OCI-LY1 (cell line): ENCODE measurements around the gene CRYBG1.

ENCODE experiments used
- H2AFZ ChIP-seq: fragments of 200-600 bp; sonication (generic), shearing (Covaris generic); 2 replicates; pipeline ENCODE4 v1.6.0; 2014; ENCODE audit warnings: antibody characterized with exemption, mild to moderate bottlenecking, low read length
- H3F3A ChIP-seq: fragments of 200-600 bp; sonication (generic), shearing (Covaris generic); 2 replicates; pipeline ENCODE4 v1.6.0; 2014; ENCODE audit warnings: mild to moderate bottlenecking, antibody characterized with exemption, low read length, moderate library complexity; ENCODE audit not compliant: insufficient read depth
- H3K27ac ChIP-seq: fragments of 200-600 bp; sonication (generic); 2 replicates; pipeline ENCODE4 v1.5.1; 2014; ENCODE audit warnings: low read length, mixed run types, mild to moderate bottlenecking, low read depth; ENCODE audit not compliant: poor library complexity, severe bottlenecking
- H3K27me3 ChIP-seq: fragments of 200-600 bp; sonication (generic); 2 replicates; pipeline ENCODE4 v1.6.0; 2014; ENCODE audit warnings: antibody characterized with exemption, mild to moderate bottlenecking, low read length, moderate library complexity; ENCODE audit not compliant: insufficient read depth
- H3K36me3 ChIP-seq: fragments of 200-600 bp; sonication (generic); 2 replicates; pipeline ENCODE4 v1.6.1; 2014; ENCODE audit warnings: mild to moderate bottlenecking, antibody characterized with exemption, low read length, moderate library complexity, mixed read lengths; ENCODE audit not compliant: insufficient read depth
- H3K4me1 ChIP-seq: fragments of 200-600 bp; sonication (generic); 2 replicates; pipeline ENCODE4 v1.5.1; 2014; ENCODE audit warnings: mild to moderate bottlenecking, low read length, moderate library complexity; ENCODE audit not compliant: insufficient read depth, severe bottlenecking
- H3K4me2 ChIP-seq: fragments of 200-600 bp; sonication (generic), shearing (Covaris generic); 2 replicates; pipeline ENCODE4 v1.6.1; 2014; ENCODE audit warnings: low read length
- H3K4me3 ChIP-seq: fragments of 200-600 bp; sonication (generic); 2 replicates; pipeline ENCODE4 v1.5.1; 2014; ENCODE audit warnings: low read length, low read depth, mild to moderate bottlenecking, mixed read lengths; ENCODE audit not compliant: poor library complexity, severe bottlenecking
- H3K79me2 ChIP-seq: fragments of 200-600 bp; shearing (Covaris generic); 2 replicates; pipeline ENCODE4 v1.6.1; 2016; ENCODE audit warnings: mixed run types, low read length, mixed read lengths; ENCODE audit not compliant: insufficient read depth
- H3K9ac ChIP-seq: fragments of 200-600 bp; sonication (generic), shearing (Covaris generic); 2 replicates; pipeline ENCODE4 v1.6.1; 2014; ENCODE audit warnings: mild to moderate bottlenecking, low read length, mixed read lengths
- H3K9me2 ChIP-seq: fragments of 200-600 bp; sonication (generic), shearing (Covaris generic); 2 replicates; pipeline ENCODE4 v1.6.1; 2014; ENCODE audit warnings: low read depth, mild to moderate bottlenecking, low read length, mixed read lengths
- H3K9me3 ChIP-seq: fragments of 200-600 bp; shearing (Covaris generic); 2 replicates; pipeline ENCODE4 v1.6.1; 2014; ENCODE audit warnings: low read length, mixed read lengths
- H4K20me1 ChIP-seq: fragments of 200-600 bp; sonication (generic), shearing (Covaris generic); 2 replicates; pipeline ENCODE4 v1.6.0; 2016; ENCODE audit warnings: mild to moderate bottlenecking, low read length; ENCODE audit not compliant: insufficient read depth
- EZH2 ChIP-seq: fragments of 200-600 bp; sonication (generic), shearing (Covaris generic); IDR thresholded peaks from 2 replicates; pipeline ENCODE4 v1.8.0; 2017; ENCODE audit warnings: borderline replicate concordance, mixed run types, mild to moderate bottlenecking, antibody characterized with exemption, low read length, moderate library complexity, mixed read lengths
- TF ChIP-seq, protein P1 (sequence below): fragments of 200-600 bp; sonication (generic), shearing (Covaris generic); IDR thresholded peaks from 2 replicates; pipeline ENCODE4 v1.5.1; 2017; ENCODE audit warnings: mild to moderate bottlenecking, antibody characterized with exemption, low read length, moderate library complexity, mixed read lengths

Gene CRYBG1

DNA sequence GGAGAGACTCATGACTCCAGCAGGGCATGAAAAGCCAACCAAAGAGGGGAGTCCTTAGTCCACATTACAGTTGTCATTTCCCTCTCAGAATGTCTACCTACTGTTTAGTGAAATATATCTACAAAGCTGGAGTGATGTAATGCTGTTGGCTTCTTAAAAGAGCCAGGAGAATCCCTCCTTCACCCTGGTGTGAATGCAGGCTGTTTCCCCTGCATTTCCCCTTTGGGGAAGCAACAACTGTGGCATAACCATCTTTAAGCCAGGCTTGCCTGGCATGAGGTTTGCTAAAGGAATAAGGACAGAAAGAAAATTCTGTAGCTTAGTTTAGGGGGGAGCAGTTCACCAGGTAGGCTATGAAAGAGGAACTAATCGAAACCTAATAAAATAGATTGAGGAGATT, 129.5 kb downstream of the CRYBG1 start:
- Histone ChIP-seq H3K4me3 (no peak overlapping the region), H3K9me3 (no peaks in the 10 kb centered on the region; the same call in 1 of the 2 replicates), H3K27ac (no peak overlapping the region), H3K4me1 (no peaks in the 10 kb centered on the region), H3F3A (no peaks in the 10 kb centered on the region), H3K27me3 (no peaks in the 10 kb centered on the region), H3K4me2 (no peak overlapping the region), H2AFZ (no peak overlapping the region), H4K20me1 (no peaks in the 10 kb centered on the region), H3K79me2 (no peaks in the 10 kb centered on the region), H3K9ac (no peak overlapping the region), H3K36me3 (no peaks in the 10 kb centered on the region), H3K9me2 (no peaks in the 10 kb centered on the region)
- TF ChIP-seq EZH2: no peak
- TF ChIP-seq, protein P1, sequence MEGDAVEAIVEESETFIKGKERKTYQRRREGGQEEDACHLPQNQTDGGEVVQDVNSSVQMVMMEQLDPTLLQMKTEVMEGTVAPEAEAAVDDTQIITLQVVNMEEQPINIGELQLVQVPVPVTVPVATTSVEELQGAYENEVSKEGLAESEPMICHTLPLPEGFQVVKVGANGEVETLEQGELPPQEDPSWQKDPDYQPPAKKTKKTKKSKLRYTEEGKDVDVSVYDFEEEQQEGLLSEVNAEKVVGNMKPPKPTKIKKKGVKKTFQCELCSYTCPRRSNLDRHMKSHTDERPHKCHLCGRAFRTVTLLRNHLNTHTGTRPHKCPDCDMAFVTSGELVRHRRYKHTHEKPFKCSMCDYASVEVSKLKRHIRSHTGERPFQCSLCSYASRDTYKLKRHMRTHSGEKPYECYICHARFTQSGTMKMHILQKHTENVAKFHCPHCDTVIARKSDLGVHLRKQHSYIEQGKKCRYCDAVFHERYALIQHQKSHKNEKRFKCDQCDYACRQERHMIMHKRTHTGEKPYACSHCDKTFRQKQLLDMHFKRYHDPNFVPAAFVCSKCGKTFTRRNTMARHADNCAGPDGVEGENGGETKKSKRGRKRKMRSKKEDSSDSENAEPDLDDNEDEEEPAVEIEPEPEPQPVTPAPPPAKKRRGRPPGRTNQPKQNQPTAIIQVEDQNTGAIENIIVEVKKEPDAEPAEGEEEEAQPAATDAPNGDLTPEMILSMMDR: no peak

DNA sequence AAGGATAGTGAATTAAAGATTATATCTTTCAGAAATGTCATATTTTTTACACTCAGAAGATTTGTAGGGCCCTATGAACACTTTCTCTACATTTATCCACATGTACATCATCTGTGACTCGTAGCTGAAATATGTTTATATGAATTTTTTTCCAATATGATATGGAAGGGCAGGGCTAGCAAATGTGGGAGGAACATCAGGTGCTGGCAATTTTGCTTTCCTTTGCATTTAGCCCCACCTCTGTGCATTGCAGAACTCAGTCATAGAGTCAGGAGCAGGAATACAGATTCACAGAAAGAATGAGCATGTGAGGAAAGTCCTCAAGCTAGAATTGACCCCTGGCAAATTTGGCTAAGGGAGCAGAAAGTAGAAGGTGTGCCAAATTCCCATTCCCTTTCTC, 129.9 kb downstream of the CRYBG1 start:
- Histone ChIP-seq H3K4me3 (no peak overlapping the region), H3K4me2 (no peak overlapping the region), H3K27me3 (no peaks in the 10 kb centered on the region), H3K9me2 (no peaks in the 10 kb centered on the region), H3F3A (no peaks in the 10 kb centered on the region), H3K9me3 (no peaks in the 10 kb centered on the region; the same call in 1 of the 2 replicates), H3K36me3 (no peaks in the 10 kb centered on the region), H3K9ac (no peak overlapping the region), H3K79me2 (no peaks in the 10 kb centered on the region), H4K20me1 (no peaks in the 10 kb centered on the region), H3K27ac (no peak overlapping the region), H3K4me1 (no peaks in the 10 kb centered on the region), H2AFZ (no peak overlapping the region)
- no peak for TF ChIP-seq EZH2
- TF ChIP-seq, protein P1: no peak

DNA sequence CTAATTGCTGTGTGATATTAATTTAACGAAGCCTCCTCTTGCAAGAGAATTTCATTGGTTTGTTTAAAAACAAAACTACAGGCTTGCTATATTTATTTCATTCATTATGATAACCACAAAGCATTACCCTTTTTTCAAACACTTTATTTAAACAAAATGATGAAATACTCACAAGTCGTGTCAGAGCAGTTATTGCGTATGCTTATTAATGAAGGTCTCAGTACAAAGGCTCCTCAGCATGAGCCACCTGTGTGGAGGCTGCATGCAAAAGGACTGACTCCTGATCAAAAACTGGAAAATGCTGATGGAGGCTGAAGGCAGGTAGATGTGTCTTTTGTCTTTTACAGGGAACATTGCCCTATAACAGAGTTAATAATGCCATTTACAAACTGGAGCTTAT, 130.5 kb downstream of the CRYBG1 start:
- Histone ChIP-seq H3K27me3 (no peaks in the 10 kb centered on the region), H3K4me2 (no peak overlapping the region), H3K9me2 (no peaks in the 10 kb centered on the region), H3K9me3 (no peaks in the 10 kb centered on the region; the same call in 1 of the 2 replicates), H2AFZ (no peak overlapping the region), H3K9ac (no peak overlapping the region), H3K27ac (no peak overlapping the region), H3K4me3 (no peak overlapping the region), H3K4me1 (no peaks in the 10 kb centered on the region), H3F3A (no peaks in the 10 kb centered on the region), H4K20me1 (no peaks in the 10 kb centered on the region), H3K36me3 (no peaks in the 10 kb centered on the region), H3K79me2 (no peaks in the 10 kb centered on the region)
- TF ChIP-seq, protein P1: no peak
- TF ChIP-seq EZH2: no peak
